CD14-positive monocyte (primary cell): ENCODE data around the gene SLC35C1. TPM values are rescaled to one million over a fixed set of nuclear protein-coding genes. Genes with fewer than 3 reads are reported as not detected.

Source experiments
- DNase-seq, 3 donors: peaks; one replicate each; pipeline ENCODE4 v3.0.0-alpha.2; 2011 to 2022
- H2AFZ ChIP-seq: 2 replicates; pipeline ENCODE4 v1.6.0; 2012; ENCODE audit warnings: mild to moderate bottlenecking, low read depth, low read length, inconsistent platforms; ENCODE audit not compliant: insufficient read depth, poor library complexity, severe bottlenecking
- H3K27ac ChIP-seq, 2 donors: 1 replicate in 1 of 2; 2 replicates in 1 of 2; pipeline ENCODE4 v1.5.1; 2012 to 2013; ENCODE audit warnings: low read length in 2 of 2, control low read depth in 1 of 2, inconsistent platforms in 1 of 2, low read depth in 1 of 2, mild to moderate bottlenecking in 1 of 2
- H3K27me3 ChIP-seq, 2 donors: one replicate each; pipeline versions ENCODE4 v1.6.0 to v1.6.1; 2011 to 2013; ENCODE audit warnings: low read length in 2 of 2; ENCODE audit not compliant: control insufficient read depth in 2 of 2, insufficient read depth in 2 of 2
- H3K36me3 ChIP-seq, 2 donors: replicated peaks in 1 of 2; 1 replicate in 1 of 2; 2 replicates in 1 of 2; pipeline versions ENCODE4 v1.5.1 to v1.6.1; 2012 to 2013; ENCODE audit warnings: low read length in 2 of 2, control low read depth in 1 of 2, inconsistent platforms in 1 of 2, mild to moderate bottlenecking in 1 of 2; ENCODE audit not compliant: insufficient read depth in 2 of 2, control insufficient read depth in 1 of 2
- H3K4me1 ChIP-seq, 2 donors: 1 replicate in 1 of 2; 2 replicates in 1 of 2; pipeline versions ENCODE4 v1.5.1 to v1.6.1; 2012 to 2013; ENCODE audit warnings: low read length in 2 of 2, control low read depth in 1 of 2, inconsistent platforms in 1 of 2, mild to moderate bottlenecking in 1 of 2, moderate library complexity in 1 of 2; ENCODE audit not compliant: insufficient read depth in 2 of 2, control insufficient read depth in 1 of 2
- H3K4me2 ChIP-seq: replicated peaks from 2 replicates; pipeline ENCODE3; 2012; ENCODE audit warnings: low read length, moderate library complexity, mild to moderate bottlenecking; ENCODE audit not compliant: poor library complexity, severe bottlenecking; ENCODE audit errors: extremely low read depth
- H3K4me3 ChIP-seq, 3 experiments: fragments of 200-600 bp in 1 of 3; sonication (generic) in 1 of 3; replicated peaks in 1 of 3; 1 replicate in 2 of 3; 2 replicates in 1 of 3; pipeline ENCODE4 v1.5.1; 2011 to 2013; ENCODE audit warnings: low read length in 3 of 3, mild to moderate bottlenecking in 3 of 3, control low read depth in 2 of 3, low read depth in 2 of 3, inconsistent platforms in 1 of 3, moderate library complexity in 1 of 3
- H3K79me2 ChIP-seq: 2 replicates; pipeline ENCODE4 v1.6.0; 2012; ENCODE audit warnings: mild to moderate bottlenecking, control low read depth, inconsistent platforms, low read length, moderate library complexity; ENCODE audit not compliant: insufficient read depth
- H3K9ac ChIP-seq: 2 replicates; pipeline ENCODE4 v1.6.0; 2017; ENCODE audit warnings: low read length, mild to moderate bottlenecking; ENCODE audit not compliant: insufficient read depth, poor library complexity, severe bottlenecking
- H3K9me3 ChIP-seq, 2 donors: replicated peaks in 1 of 2; 1 replicate in 1 of 2; 2 replicates in 1 of 2; pipeline versions ENCODE4 v1.5.1 to v1.6.1; 2012 to 2013; ENCODE audit warnings: low read length in 2 of 2, control low read depth in 1 of 2; ENCODE audit not compliant: control insufficient read depth in 1 of 2, insufficient read depth in 1 of 2
- H4K20me1 ChIP-seq: 2 replicates; pipeline ENCODE4 v1.6.0; 2012; ENCODE audit warnings: mild to moderate bottlenecking, low read length, control low read depth, moderate library complexity; ENCODE audit not compliant: insufficient read depth
- H3K27ac Mint-ChIP-seq, 7 donors: one replicate each; pipeline ENCODE4 v1.8.0; 2020; ENCODE audit warnings: mild to moderate bottlenecking in 7 of 7, mixed read lengths in 7 of 7, moderate library complexity in 6 of 7, inconsistent platforms in 2 of 7
- H3K27me3 Mint-ChIP-seq, 3 donors: one replicate each; pipeline ENCODE4 v1.8.0; 2021 to 2022; ENCODE audit warnings: low read depth in 3 of 3, mild to moderate bottlenecking in 3 of 3, mixed read lengths in 3 of 3, moderate library complexity in 3 of 3, inconsistent platforms in 1 of 3
- H3K36me3 Mint-ChIP-seq, 2 donors: one replicate each; pipeline ENCODE4 v1.8.0; 2020; ENCODE audit warnings: mixed read lengths in 2 of 2, inconsistent platforms in 1 of 2, mild to moderate bottlenecking in 1 of 2
- H3K4me1 Mint-ChIP-seq: one replicate; pipeline ENCODE4 v1.8.0; 2020; ENCODE audit warnings: mild to moderate bottlenecking, mixed read lengths
- H3K4me3 Mint-ChIP-seq, 2 donors: one replicate each; pipeline ENCODE4 v1.8.0; 2020; ENCODE audit warnings: mild to moderate bottlenecking in 2 of 2, mixed read lengths in 2 of 2, moderate library complexity in 1 of 2
- H3K9me3 Mint-ChIP-seq, 7 donors: one replicate each; pipeline ENCODE4 v1.8.0; 2020 to 2022; ENCODE audit warnings: mixed read lengths in 7 of 7, mild to moderate bottlenecking in 6 of 7, moderate library complexity in 6 of 7, inconsistent platforms in 2 of 7
- CTCF ChIP-seq: fragments of 200-600 bp; IDR thresholded peaks from one replicate; pipeline ENCODE4 v1.8.0; 2022; ENCODE audit warnings: antibody characterized with exemption, mild to moderate bottlenecking
- WGBS: methylation state at CpG from one replicate; pipeline ENCODE4 v1.1.5; 2013; ENCODE audit warnings: missing lambda C conversion rate; ENCODE audit not compliant: insufficient coverage; 5-methylcytosine and 5-hydroxymethylcytosine counted together
- intact Hi-C, 2 donors: fragments of 100-400 bp; cut with micrococcal nuclease; formaldehyde crosslinking; loops; one replicate each; pipeline versions ENCODE4 v1.15.0 to v1.15.1; 2023
- polyA plus RNA-seq, 3 donors: library from polyadenylated mRNA; depleted of rRNA in 1 of 3; unstranded in 2 of 3; stranded (reverse) in 1 of 3; fragments of 300-500 nt in 2 of 3; fragments of >200 nt in 1 of 3; fragmentation: Illumina TruSeq in 2 of 3; gene quantifications; 1 replicate in 2 of 3; 2 replicates in 1 of 3; pipeline ENCODE4 v1.2.3, GENCODE V29; 2012 to 2021

The SLC35C1 gene
- polyA plus RNA-seq, 3 donors: 5.0 to 14.0 (median 12.8) TPM

- no peak for TF ChIP-seq CTCF
- H2AFZ ChIP-seq: no peak overlapping the region
- H3K4me3 Mint-ChIP-seq: no peak overlapping the region
- peaks cover 0 to 3% (median 0%) of the 10 kb centered on the region in 7 donors for H3K9me3 Mint-ChIP-seq
- H3K9ac ChIP-seq: no peak overlapping the region
- peaks cover 1 to 8% (median 6%) of the 10 kb centered on the region in 3 donors for H3K27me3 Mint-ChIP-seq
- H3K36me3 Mint-ChIP-seq: peaks cover 0 to 3% of the 10 kb centered on the region in 2 donors
- WGBS: 100% methylated on average over 1 of the region's 2 CpGs
- intact Hi-C loops: no loop called here
- H3K4me1 ChIP-seq: peaks cover 25 to 27% of the 10 kb centered on the region in 2 donors
- H3K4me1 Mint-ChIP-seq: peaks cover 18% of the 10 kb centered on the region
- H3K4me2 ChIP-seq: no peak overlapping the region
- H3K4me3 ChIP-seq: no peak overlapping the region
- no peaks in the 10 kb centered on the region for H3K27me3 ChIP-seq
- H3K27ac ChIP-seq: no peak overlapping the region
- H3K36me3 ChIP-seq: peaks cover 0 to 2% of the 10 kb centered on the region in 2 donors
- no peaks in the 10 kb centered on the region for H3K9me3 ChIP-seq
- H3K79me2 ChIP-seq: peaks cover 17% of the 10 kb centered on the region
- H3K27ac Mint-ChIP-seq: peak overlapping the region in 1 of 7 donors; percentile 57
- H4K20me1 ChIP-seq: peaks cover 13% of the 10 kb centered on the region
- peak; percentile 33 to 50 (median 35) for DNase-seq
Observed at GRCh38 chr11:45801723-45802315, 3.1 kb upstream of the SLC35C1 start.

- H3K9me3 Mint-ChIP-seq: peaks cover 0 to 3% (median 0%) of the 10 kb centered on the region in 7 donors
- peaks cover 13% of the 10 kb centered on the region for H4K20me1 ChIP-seq
- WGBS: 100% methylated on average over 1 of the region's 10 CpGs
- H3K4me1 ChIP-seq: peaks cover 34 to 36% of the 10 kb centered on the region in 2 donors
- no peaks in the 10 kb centered on the region for H3K9me3 ChIP-seq
- intact Hi-C loops: no loop called here
- no peak overlapping the region for H3K27ac ChIP-seq
- peaks cover 1 to 8% (median 6%) of the 10 kb centered on the region in 3 donors for H3K27me3 Mint-ChIP-seq
- peaks cover 0 to 2% of the 10 kb centered on the region in 2 donors for H3K36me3 ChIP-seq
- no peak for DNase-seq
- H3K9ac ChIP-seq: no peak overlapping the region
- H3K4me3 Mint-ChIP-seq: peak overlapping the region in 1 of 2 donors; percentile 60
- H3K4me1 Mint-ChIP-seq: peaks cover 27% of the 10 kb centered on the region
- no peak overlapping the region for H3K4me3 ChIP-seq
- H3K4me2 ChIP-seq: no peak overlapping the region
- TF ChIP-seq CTCF: no peak
- peaks cover 24% of the 10 kb centered on the region for H3K79me2 ChIP-seq
- no peak overlapping the region for H2AFZ ChIP-seq
- H3K27ac Mint-ChIP-seq: peak overlapping the region in 1 of 7 donors; percentile 12
- H3K36me3 Mint-ChIP-seq: peaks cover 0 to 7% of the 10 kb centered on the region in 2 donors
- H3K27me3 ChIP-seq: no peaks in the 10 kb centered on the region
Observed at GRCh38 chr11:45802531-45803317, 2.2 kb upstream of the SLC35C1 start.
